A673 (cell line): ENCODE measurements around the gene TSPAN13. TPM values are rescaled to one million over a fixed set of nuclear protein-coding genes. Genes with fewer than 3 reads are reported as not detected.

ENCODE experiments used
- BruUV-seq: library from RNA; stranded (reverse); fragments of 400-500 nt; replicated peaks from 2 replicates; lab custom pipeline; 2021; lab: Mats Ljungman, UMichigan
- CTCF ChIA-PET: fragments of 300-600 bp; sonication (Branson Sonifier 250); formaldehyde crosslinking; loops from one replicate; lab custom pipeline; 2022; ENCODE audit warnings: antibody characterized with exemption; lab: Charles Lee
- POLR2A ChIA-PET: fragments of 300-600 bp; sonication (Branson Sonifier 250); formaldehyde crosslinking; loops from one replicate; lab custom pipeline; 2022; ENCODE audit warnings: antibody characterized with exemption; ENCODE audit not compliant: low non-redundant PET; lab: Charles Lee
- DNase-seq: peaks from one replicate; pipeline ENCODE4 v3.0.0-alpha.2; 2015; ENCODE audit warnings: low spot score
- H3K27ac ChIP-seq: fragments of 200-600 bp; sonication (generic); 2 replicates; pipeline ENCODE4 v1.5.1; 2016; ENCODE audit warnings: mixed run types, low read depth, mild to moderate bottlenecking, mixed read lengths, antibody characterized with exemption, low read length; ENCODE audit not compliant: poor library complexity, severe bottlenecking
- H3K27me3 ChIP-seq: fragments of 200-600 bp; sonication (generic); replicated peaks from 2 replicates; pipeline ENCODE4 v1.6.1; 2017; ENCODE audit warnings: mixed run types, low read depth, mild to moderate bottlenecking, mixed read lengths, antibody characterized with exemption, low read length; ENCODE audit not compliant: insufficient read depth, poor library complexity
- H3K36me3 ChIP-seq: fragments of 200-600 bp; sonication (generic); 2 replicates; pipeline ENCODE4 v1.6.1; 2016; ENCODE audit warnings: mixed run types, mild to moderate bottlenecking, mixed read lengths, antibody characterized with exemption, low read length; ENCODE audit not compliant: insufficient read depth, poor library complexity, severe bottlenecking
- H3K4me1 ChIP-seq: fragments of 200-600 bp; sonication (generic); 2 replicates; pipeline ENCODE4 v1.6.1; 2017; ENCODE audit warnings: mixed run types, mild to moderate bottlenecking, mixed read lengths, antibody characterized with exemption, low read length; ENCODE audit not compliant: insufficient read depth, poor library complexity, severe bottlenecking
- H3K4me3 ChIP-seq: fragments of 200-600 bp; sonication (generic); 2 replicates; pipeline ENCODE4 v1.5.1; 2016; ENCODE audit warnings: low read depth, mixed run types, mild to moderate bottlenecking, mixed read lengths, low read length; ENCODE audit not compliant: poor library complexity, severe bottlenecking
- H3K9me3 ChIP-seq: fragments of 200-600 bp; sonication (generic); 2 replicates; pipeline ENCODE4 v1.6.1; 2016; ENCODE audit warnings: mixed run types, low read depth, mild to moderate bottlenecking, mixed read lengths, antibody characterized with exemption, low read length; ENCODE audit not compliant: poor library complexity, severe bottlenecking
- CTCF ChIP-seq: fragments of 300-800, 200-600 bp; sonication (generic); conservative IDR thresholded peaks from 2 replicates; pipeline ENCODE4 v1.5.1; 2017; ENCODE audit warnings: low read depth, mild to moderate bottlenecking, antibody characterized with exemption, low read length, moderate library complexity, mixed read lengths
- EZH2 ChIP-seq: fragments of 200-600 bp; sonication (generic); IDR thresholded peaks from 2 replicates; pipeline ENCODE4 v1.6.1; 2017; ENCODE audit warnings: borderline replicate concordance, low read depth, mild to moderate bottlenecking, mixed read lengths, antibody characterized with exemption, low read length; ENCODE audit not compliant: poor library complexity, severe bottlenecking
- intact Hi-C: fragments of 100-400 bp; cut with micrococcal nuclease; formaldehyde crosslinking; loops from one replicate; pipeline ENCODE4 v1.10.0; 2022; ENCODE audit not compliant: unreplicated experiment
- total RNA-seq: library from RNA; stranded (reverse); gene quantifications from 2 replicates; pipeline ENCODE4 v1.2.3, GENCODE V29; 2021

The TSPAN13 gene
- total RNA-seq, 1 experiment from 2014 or later, result 157 TPM

DNA sequence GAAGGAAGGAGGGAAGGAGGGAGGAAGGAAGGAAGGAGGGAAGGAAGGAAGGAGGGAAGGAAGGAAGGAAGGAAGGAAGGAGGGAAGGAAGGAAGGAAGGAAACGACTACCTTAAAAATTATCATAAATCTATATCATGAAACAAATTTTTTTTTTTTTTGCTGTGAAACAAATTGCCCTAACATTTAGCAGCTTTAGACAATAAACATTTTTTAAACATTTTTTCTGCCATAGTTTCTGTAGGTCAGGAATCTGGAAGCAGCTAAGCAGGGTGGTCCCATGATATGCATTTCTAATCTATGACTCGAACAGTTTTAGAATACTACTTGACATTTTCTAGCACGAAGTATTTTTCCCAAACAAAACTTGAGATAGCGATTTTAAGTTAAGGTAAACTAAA lies 42.9 kb upstream of the TSPAN13 start:
- Histone ChIP-seq H3K36me3 (peaks cover 20% of the 10 kb centered on the region), H3K4me3 (no peak overlapping the region), H3K27me3 (no peaks in the 10 kb centered on the region), H3K27ac (peak overlapping the region; percentile 92), H3K4me1 (peaks cover 67% of the 10 kb centered on the region), H3K9me3 (no peaks in the 10 kb centered on the region)
- ChIA-PET CTCF (interaction anchor here (0.6 kb wide), 2 partner anchors 139 to 564 kb away, joined by 3 to 4 read pairs; no protein-coding TSS in a partner anchor), POLR2A (interaction anchor here (0.5 to 0.7 kb wide), 3 partner anchors 196 to 1311 kb away, joined by 4 to 6 read pairs (median 5); no protein-coding TSS in a partner anchor)
- BruUV-seq, result no TSS peak
- DNase-seq, result peak; percentile 85
- intact Hi-C loops, result loop anchor here (1.0 to 5.0 kb wide), 4 partner anchors 87 to 332 kb away; no protein-coding TSS in a partner anchor
- TF ChIP-seq CTCF, result no peak
- TF ChIP-seq EZH2, result no peak

DNA sequence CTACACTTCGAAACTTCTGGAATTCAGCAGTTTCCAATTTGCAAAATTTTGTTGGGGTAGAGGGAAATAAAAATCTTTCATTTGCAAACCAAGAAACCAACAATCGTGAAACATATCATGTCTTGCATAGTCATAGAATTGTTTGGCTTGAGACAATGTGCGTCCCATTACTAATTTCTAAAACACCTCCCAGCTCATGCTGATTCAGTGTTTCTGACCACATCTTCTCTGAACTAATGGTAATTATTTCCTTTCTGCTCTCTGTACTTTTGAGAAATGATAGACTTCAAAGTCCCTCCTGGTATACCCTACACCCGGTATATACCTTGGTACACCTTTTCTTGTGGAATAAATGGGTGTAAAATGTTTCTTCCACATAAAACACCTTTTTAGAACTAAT lies 41.8 kb upstream of the TSPAN13 start:
- ChIA-PET CTCF (no interaction called here), POLR2A (no interaction called here)
- TF ChIP-seq CTCF (no peak), EZH2 (no peak)
- H3K27ac ChIP-seq, result peak overlapping the region; percentile 92
- no peaks in the 10 kb centered on the region for H3K9me3 ChIP-seq
- H3K4me1 ChIP-seq, result peaks cover 67% of the 10 kb centered on the region
- intact Hi-C loops, result loop anchor here (2.0 to 5.0 kb wide), 3 partner anchors 86 to 207 kb away; no protein-coding TSS in a partner anchor
- H3K4me3 ChIP-seq, result no peak overlapping the region
- H3K36me3 ChIP-seq, result peaks cover 11% of the 10 kb centered on the region
- H3K27me3 ChIP-seq, result no peaks in the 10 kb centered on the region
- BruUV-seq, result no TSS peak
- no peak for DNase-seq

DNA sequence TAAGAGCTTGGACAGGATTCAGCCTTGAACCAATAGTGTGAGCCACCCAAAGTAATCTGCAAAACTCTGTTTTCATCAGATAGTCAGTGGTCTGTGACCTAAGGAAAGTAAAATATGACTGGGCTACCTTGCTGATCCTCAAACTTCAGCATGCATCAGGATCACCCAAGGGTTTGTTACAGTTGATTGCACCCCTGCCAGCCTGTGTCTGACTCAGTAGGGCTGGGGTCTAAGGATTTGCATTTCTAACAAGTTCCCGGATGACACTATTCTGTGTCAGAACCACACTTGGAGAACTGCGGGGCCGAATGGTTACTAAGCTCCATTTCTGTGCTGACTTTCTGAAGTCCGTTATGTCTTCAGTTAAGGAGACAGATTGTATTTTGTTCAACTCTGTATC lies 40.6 kb upstream of the TSPAN13 start:
- Histone ChIP-seq H3K4me1 (peaks cover 67% of the 10 kb centered on the region), H3K4me3 (no peak overlapping the region), H3K27me3 (no peaks in the 10 kb centered on the region), H3K9me3 (no peaks in the 10 kb centered on the region), H3K36me3 (no peaks in the 10 kb centered on the region), H3K27ac (peak overlapping the region; percentile 92)
- no peak for DNase-seq
- CTCF ChIA-PET, result no interaction called here
- POLR2A ChIA-PET, result no interaction called here
- TF ChIP-seq EZH2 (no peak), CTCF (no peak)
- BruUV-seq, result TSS peak; percentile 60
- intact Hi-C loops, result loop anchor here (5.0 kb wide), 2 partner anchors 84 to 201 kb away; no protein-coding TSS in a partner anchor
